CD4-positive, alpha-beta memory T cell (primary cell): Measurements from ENCODE around the gene PDLIM3. TPM values are rescaled to one million over a fixed set of nuclear protein-coding genes. Genes with fewer than 3 reads are reported as not detected.

Experiments used
- CTCF ChIA-PET: fragments of 350-600 bp; sonication (Branson Sonifier 250); formaldehyde crosslinking; loops from one replicate; lab custom pipeline; 2021; ENCODE audit warnings: inconsistent platforms; ENCODE audit not compliant: partially characterized antibody; lab: Charles Lee
- POLR2A ChIA-PET: fragments of 350-600 bp; sonication (Branson Sonifier 250); formaldehyde crosslinking; loops from one replicate; lab custom pipeline; 2021; ENCODE audit not compliant: partially characterized antibody; lab: Charles Lee
- DNase-seq, 5 donors: peaks; one replicate each; pipeline versions ENCODE4 v3.0.0 to v3.0.0-alpha.2; 2020 to 2022; ENCODE audit warnings: mixed read lengths in 1 of 5
- H3K27ac ChIP-seq: one replicate; pipeline ENCODE4 v1.7.0; 2013; ENCODE audit warnings: low read depth, low read length
- H3K27me3 ChIP-seq: 2 replicates; pipeline ENCODE4 v1.7.0; 2013; ENCODE audit warnings: mild to moderate bottlenecking, low read length, moderate library complexity; ENCODE audit not compliant: insufficient read depth
- H3K36me3 ChIP-seq: 2 replicates; pipeline ENCODE4 v1.7.0; 2013; ENCODE audit warnings: mild to moderate bottlenecking, low read length, moderate library complexity; ENCODE audit not compliant: insufficient read depth
- H3K4me1 ChIP-seq: 2 replicates; pipeline ENCODE4 v1.7.0; 2013; ENCODE audit warnings: mild to moderate bottlenecking, low read length, moderate library complexity; ENCODE audit not compliant: insufficient read depth
- H3K4me3 ChIP-seq, 2 donors: one replicate each; pipeline ENCODE4 v1.7.0; 2013; ENCODE audit warnings: low read length in 2 of 2, mild to moderate bottlenecking in 1 of 2
- H3K9me3 ChIP-seq, 2 donors: one replicate each; pipeline ENCODE4 v1.7.0; 2013; ENCODE audit warnings: low read length in 2 of 2, control low read depth in 1 of 2; ENCODE audit not compliant: control insufficient read depth in 1 of 2
- H3K27ac Mint-ChIP-seq, 7 donors: one replicate each; pipeline ENCODE4 v1.8.0; 2020 to 2021; ENCODE audit warnings: mixed read lengths in 7 of 7, mild to moderate bottlenecking in 6 of 7, inconsistent platforms in 3 of 7, moderate library complexity in 3 of 7
- H3K27me3 Mint-ChIP-seq, 2 donors: one replicate each; pipeline ENCODE4 v1.8.0; 2020 to 2021; ENCODE audit warnings: mixed read lengths in 2 of 2
- H3K36me3 Mint-ChIP-seq, 2 donors: one replicate each; pipeline ENCODE4 v1.8.0; 2020 to 2021; ENCODE audit warnings: mixed read lengths in 2 of 2, inconsistent platforms in 1 of 2, mild to moderate bottlenecking in 1 of 2
- H3K4me1 Mint-ChIP-seq, 4 donors: one replicate each; pipeline ENCODE4 v1.8.0; 2020 to 2021; ENCODE audit warnings: mixed read lengths in 4 of 4, mild to moderate bottlenecking in 1 of 4
- H3K4me3 Mint-ChIP-seq, 8 donors: one replicate each; pipeline ENCODE4 v1.8.0; 2020 to 2021; ENCODE audit warnings: mixed read lengths in 8 of 8, mild to moderate bottlenecking in 7 of 8, moderate library complexity in 6 of 8, inconsistent platforms in 3 of 8
- H3K9me3 Mint-ChIP-seq, 8 donors: one replicate each; pipeline ENCODE4 v1.8.0; 2020 to 2021; ENCODE audit warnings: mixed read lengths in 8 of 8, mild to moderate bottlenecking in 5 of 8, inconsistent platforms in 3 of 8, moderate library complexity in 1 of 8
- intact Hi-C: fragments of 100-400 bp; cut with micrococcal nuclease; formaldehyde crosslinking; loops from one replicate; pipeline ENCODE4 v1.15.1; 2023
- polyA plus RNA-seq, 2 donors: library from polyadenylated mRNA; unstranded; fragments of 300-500 nt; fragmentation: Illumina TruSeq; gene quantifications; one replicate each; pipeline ENCODE4 v1.2.3, GENCODE V29; 2021
- total RNA-seq, 2 experiments: library from RNA; stranded (reverse); gene quantifications; one replicate each; pipeline ENCODE4 v1.2.3, GENCODE V29; 2021

The PDLIM3 gene, protein sequence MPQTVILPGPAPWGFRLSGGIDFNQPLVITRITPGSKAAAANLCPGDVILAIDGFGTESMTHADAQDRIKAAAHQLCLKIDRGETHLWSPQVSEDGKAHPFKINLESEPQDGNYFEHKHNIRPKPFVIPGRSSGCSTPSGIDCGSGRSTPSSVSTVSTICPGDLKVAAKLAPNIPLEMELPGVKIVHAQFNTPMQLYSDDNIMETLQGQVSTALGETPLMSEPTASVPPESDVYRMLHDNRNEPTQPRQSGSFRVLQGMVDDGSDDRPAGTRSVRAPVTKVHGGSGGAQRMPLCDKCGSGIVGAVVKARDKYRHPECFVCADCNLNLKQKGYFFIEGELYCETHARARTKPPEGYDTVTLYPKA
- not detected for total RNA-seq
- not detected for polyA plus RNA-seq

DNA sequence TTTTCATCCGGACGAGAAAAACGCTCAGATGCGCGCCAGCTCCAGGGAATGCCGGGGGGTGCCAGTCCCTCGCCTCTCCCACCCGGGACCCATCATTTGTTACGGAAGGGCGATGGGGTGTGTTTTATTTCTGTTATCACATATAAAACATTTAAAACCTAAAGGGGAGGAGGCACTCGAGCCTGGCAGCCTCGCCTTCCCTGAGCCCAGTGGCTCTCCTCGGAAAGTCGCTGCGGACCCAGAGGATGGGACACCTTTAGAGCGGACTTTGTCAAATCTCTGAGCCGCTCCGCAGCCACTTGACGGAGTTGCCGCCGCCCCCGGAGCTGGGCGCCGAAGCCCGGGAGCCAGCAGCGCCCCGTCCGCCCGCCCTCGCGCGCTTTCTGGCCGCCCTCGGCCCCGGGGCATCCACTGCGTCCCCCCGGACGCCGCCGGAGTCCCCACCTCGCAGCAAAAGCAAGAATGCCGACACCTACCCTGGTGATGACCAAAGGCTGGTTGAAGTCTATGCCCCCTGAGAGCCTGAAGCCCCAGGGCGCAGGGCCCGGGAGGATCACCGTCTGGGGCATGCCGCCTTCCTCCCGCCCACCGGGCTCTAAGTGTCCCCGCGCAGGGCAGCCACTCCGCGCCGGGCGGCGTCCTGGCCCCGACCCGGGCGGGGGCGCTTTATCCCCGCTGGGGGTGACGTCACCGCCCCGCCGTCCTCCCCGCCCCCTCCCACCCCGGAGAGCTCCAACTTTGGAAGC is at the start of gene PDLIM3:
Gene PDLIM3 (minus strand): TSS at position 642 of the 746 bp plus-strand sequence. CDS start 73 bp downstream, at position 569.
- intact Hi-C loops, result no loop called here
- no peaks in the 10 kb centered on the region for H3K36me3 ChIP-seq
- no peak within 1 kb of the TSS for H3K27ac ChIP-seq
- H3K27me3 Mint-ChIP-seq, result peaks cover 25 to 34% of the 10 kb centered on the region in 2 donors
- peak within 1 kb of the TSS in 7 of 8 donors; percentile 22 to 80 (median 64) for H3K4me3 Mint-ChIP-seq
- H3K4me1 ChIP-seq, result peaks cover 5% of the 10 kb centered on the region
- no peak within 1 kb of the TSS for H3K27ac Mint-ChIP-seq
- ChIA-PET CTCF (no interaction called here), POLR2A (no interaction called here)
- H3K27me3 ChIP-seq, result peaks cover 21% of the 10 kb centered on the region
- no peaks in the 10 kb centered on the region for H3K9me3 ChIP-seq
- no peak within 1 kb of the TSS for H3K4me3 ChIP-seq
- H3K9me3 Mint-ChIP-seq, result no peaks in the 10 kb centered on the region
- DNase-seq, result no peak
- peaks cover 4 to 11% (median 5%) of the 10 kb centered on the region in 4 donors for H3K4me1 Mint-ChIP-seq
- H3K36me3 Mint-ChIP-seq, result no peaks in the 10 kb centered on the region

DNA sequence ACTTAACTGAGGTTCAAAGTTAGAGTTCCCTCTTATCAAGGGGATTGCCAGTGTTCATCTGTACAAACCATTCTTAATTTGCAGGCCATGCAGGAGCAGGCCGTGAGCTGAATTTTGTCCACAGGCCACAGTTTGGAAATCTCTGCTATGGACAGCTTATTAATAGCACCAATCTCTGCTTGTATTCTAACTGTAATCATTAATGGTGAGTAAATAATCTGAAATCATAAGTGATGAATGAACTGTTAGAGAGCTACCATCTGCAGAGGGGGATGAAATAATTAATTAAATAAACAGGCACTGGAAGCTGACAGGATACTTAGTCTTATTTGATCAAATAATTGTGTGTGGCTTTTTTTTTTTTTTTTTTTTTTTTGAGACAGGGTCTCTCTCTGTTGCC is 48.5 kb upstream of the PDLIM3 start:
- Histone ChIP-seq H3K36me3 (no peaks in the 10 kb centered on the region), H3K4me3 (no peak overlapping the region), H3K27me3 (peaks cover 6% of the 10 kb centered on the region), H3K27ac (no peak overlapping the region), H3K4me1 (peaks cover 9% of the 10 kb centered on the region), H3K9me3 (no peaks in the 10 kb centered on the region)
- Mint-ChIP-seq H3K9me3 (peaks cover 0 to 4% (median 0%) of the 10 kb centered on the region in 8 donors), H3K4me3 (no peak overlapping the region), H3K4me1 (peaks cover 7 to 14% (median 12%) of the 10 kb centered on the region in 4 donors), H3K36me3 (no peaks in the 10 kb centered on the region), H3K27me3 (peaks cover 19 to 30% of the 10 kb centered on the region in 2 donors), H3K27ac (no peak overlapping the region)
- no peak for DNase-seq
- ChIA-PET POLR2A (no interaction called here), CTCF (interaction anchor here (3.1 kb wide), 1 partner anchor 14 kb away, joined by 16 read pairs; no protein-coding TSS in a partner anchor)
- intact Hi-C loops, result no loop called here

DNA sequence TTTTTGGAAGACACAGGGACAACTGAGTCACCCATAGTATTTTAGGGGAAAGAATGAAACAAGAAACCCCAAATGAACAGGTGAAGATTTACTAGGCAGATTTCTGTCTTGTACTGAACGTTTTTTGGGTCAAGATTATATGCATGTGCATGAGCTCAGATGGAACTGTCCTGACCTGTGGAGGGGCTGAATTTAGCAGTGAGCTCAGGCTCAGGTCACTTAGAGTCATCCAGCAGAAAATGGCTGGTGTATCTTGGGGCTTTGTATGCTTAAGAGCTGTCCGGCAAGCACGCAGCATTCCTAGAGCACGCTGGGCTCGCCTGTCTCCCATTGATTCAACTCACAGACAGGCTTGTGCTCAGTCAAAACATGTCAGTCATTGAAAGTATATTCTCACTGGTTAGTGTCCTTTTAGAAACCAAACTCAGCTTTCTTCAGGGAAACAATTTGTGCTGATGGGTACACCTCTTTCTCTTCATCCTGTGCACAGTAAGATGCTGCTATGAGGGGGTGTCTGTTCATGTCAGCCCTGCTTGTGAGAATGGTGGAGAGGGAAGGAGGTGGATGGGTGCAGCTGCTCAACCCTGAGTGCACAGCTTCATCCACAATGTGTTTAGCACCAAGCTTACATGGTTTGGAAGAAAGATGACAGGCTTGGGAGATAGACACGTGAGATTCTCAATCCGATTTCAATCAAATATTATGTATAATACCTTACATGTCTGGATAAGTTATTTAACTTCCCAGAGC is 47.5 kb upstream of the PDLIM3 start:
- peaks cover 17 to 26% of the 10 kb centered on the region in 2 donors for H3K27me3 Mint-ChIP-seq
- peaks cover 2% of the 10 kb centered on the region for H3K27me3 ChIP-seq
- no peaks in the 10 kb centered on the region for H3K9me3 ChIP-seq
- peak overlapping the region in 1 of 7 donors; percentile 9 for H3K27ac Mint-ChIP-seq
- H3K36me3 ChIP-seq, result no peaks in the 10 kb centered on the region
- no peak overlapping the region for H3K4me3 ChIP-seq
- ChIA-PET POLR2A (no interaction called here), CTCF (interaction anchor here (0.8 to 3.1 kb wide), 2 partner anchors 11 to 15 kb away, joined by 3 to 16 read pairs; no protein-coding TSS in a partner anchor)
- H3K4me1 Mint-ChIP-seq, result peaks cover 7 to 12% (median 10%) of the 10 kb centered on the region in 4 donors
- peaks cover 8% of the 10 kb centered on the region for H3K4me1 ChIP-seq
- no peak overlapping the region for H3K4me3 Mint-ChIP-seq
- DNase-seq, result no peak
- no peak overlapping the region for H3K27ac ChIP-seq
- peaks cover 0 to 4% (median 0%) of the 10 kb centered on the region in 8 donors for H3K9me3 Mint-ChIP-seq
- intact Hi-C loops, result no loop called here
- H3K36me3 Mint-ChIP-seq, result no peaks in the 10 kb centered on the region

DNA sequence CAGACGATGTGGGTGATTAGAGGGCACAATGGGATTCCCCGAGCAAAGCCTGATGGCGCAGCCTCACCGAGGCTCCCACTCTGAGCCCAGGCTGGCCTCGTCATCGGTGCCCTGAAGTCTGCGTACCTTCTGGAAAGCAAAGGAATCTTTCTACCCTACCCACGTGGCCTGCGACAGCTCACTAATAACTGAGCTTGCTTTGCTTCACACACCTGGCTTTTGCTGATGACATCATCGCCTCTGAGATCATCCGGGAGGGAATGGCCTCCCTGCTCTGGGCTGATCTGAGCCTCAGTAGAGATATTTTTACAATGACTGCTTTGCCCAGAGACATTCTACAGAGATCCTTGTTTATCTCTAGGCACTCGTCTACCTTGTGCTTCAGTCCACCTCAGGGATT is 45.4 kb upstream of the PDLIM3 start:
- DNase-seq, result no peak
- no peaks in the 10 kb centered on the region for H3K4me1 ChIP-seq
- peaks cover 0 to 3% (median 0%) of the 10 kb centered on the region in 8 donors for H3K9me3 Mint-ChIP-seq
- H3K27me3 Mint-ChIP-seq, result peaks cover 6 to 10% of the 10 kb centered on the region in 2 donors
- CTCF ChIA-PET, result no interaction called here
- H3K27ac ChIP-seq, result no peak overlapping the region
- H3K27ac Mint-ChIP-seq, result no peak overlapping the region
- no peaks in the 10 kb centered on the region for H3K36me3 Mint-ChIP-seq
- no peaks in the 10 kb centered on the region for H3K9me3 ChIP-seq
- H3K4me3 Mint-ChIP-seq, result no peak overlapping the region
- POLR2A ChIA-PET, result no interaction called here
- no peaks in the 10 kb centered on the region for H3K4me1 Mint-ChIP-seq
- H3K4me3 ChIP-seq, result no peak overlapping the region
- H3K36me3 ChIP-seq, result no peaks in the 10 kb centered on the region
- intact Hi-C loops, result no loop called here
- no peaks in the 10 kb centered on the region for H3K27me3 ChIP-seq

DNA sequence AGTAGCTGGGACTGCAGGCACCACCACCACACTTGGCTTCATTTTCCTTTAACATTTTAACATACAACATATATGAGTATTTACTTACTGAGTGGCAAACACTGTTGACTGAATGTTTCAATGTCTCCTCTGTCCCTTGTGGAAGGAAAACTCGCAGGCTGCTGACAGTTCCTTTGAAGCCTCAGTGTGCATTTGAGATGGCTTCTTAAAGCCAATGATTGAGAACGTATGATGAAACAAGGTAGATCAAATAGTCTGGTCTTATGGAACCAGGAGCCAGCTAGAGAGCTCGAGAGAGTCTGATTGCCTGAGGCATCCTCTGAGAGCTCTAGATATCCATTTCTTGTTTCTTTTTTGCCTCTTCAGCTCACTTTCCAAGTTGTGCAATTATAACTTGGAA is 43.0 kb upstream of the PDLIM3 start:
- H3K27me3 Mint-ChIP-seq, result peaks cover 7 to 11% of the 10 kb centered on the region in 2 donors
- CTCF ChIA-PET, result interaction anchor here (1.3 kb wide), 1 partner anchor 20 kb away, joined by 5 read pairs; no protein-coding TSS in a partner anchor

DNA sequence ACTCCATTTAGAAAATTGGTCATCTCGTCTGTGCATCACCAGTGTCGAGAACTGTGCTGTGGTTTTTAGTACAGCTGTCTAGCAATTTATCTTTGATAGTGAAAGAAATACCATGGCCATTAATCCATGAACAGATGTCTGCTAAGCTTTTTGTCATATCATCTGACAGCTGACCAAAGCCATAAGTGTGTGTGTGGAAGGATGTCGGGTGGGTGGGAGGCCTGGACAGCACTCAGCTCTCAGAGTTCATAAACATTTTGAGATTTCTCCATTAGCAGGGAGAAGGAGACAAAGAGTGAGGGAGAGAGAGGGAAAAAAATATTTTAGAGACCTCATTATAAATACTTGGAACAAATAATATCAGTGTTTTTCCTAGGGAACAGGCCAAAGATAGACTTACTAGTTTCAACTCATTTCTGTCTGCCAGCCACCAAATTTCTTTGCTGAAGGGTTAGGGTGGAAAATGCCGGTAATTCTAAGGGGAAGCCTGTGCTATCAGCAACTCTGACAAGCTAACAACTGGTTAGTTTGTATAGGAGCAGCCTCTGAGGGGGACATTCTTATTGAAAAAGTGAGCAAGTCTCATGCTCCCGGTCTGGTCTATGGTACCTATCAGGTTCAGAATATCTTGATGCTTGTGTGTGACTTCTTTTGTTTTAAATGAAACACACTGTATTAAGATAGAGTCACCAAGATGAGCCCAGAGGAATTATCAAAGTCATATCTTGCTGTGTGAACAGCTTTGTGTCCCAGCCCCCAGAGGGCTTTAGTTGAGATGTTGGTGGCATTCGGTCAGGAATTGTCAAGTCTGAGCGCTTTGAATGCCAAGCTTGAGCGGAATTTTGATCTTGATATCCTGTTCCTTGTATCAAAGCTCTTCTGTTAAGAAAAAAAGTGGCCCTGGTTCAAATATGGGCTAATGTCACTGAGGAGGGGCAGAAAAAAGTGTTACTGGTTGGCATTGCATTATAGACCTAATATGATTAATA is 41.9 kb upstream of the PDLIM3 start:
- Histone ChIP-seq H3K36me3 (no peaks in the 10 kb centered on the region), H3K27ac (no peak overlapping the region), H3K4me3 (no peak overlapping the region), H3K9me3 (no peaks in the 10 kb centered on the region), H3K4me1 (no peaks in the 10 kb centered on the region), H3K27me3 (no peaks in the 10 kb centered on the region)
- Mint-ChIP-seq H3K9me3 (peaks cover 0 to 3% (median 0%) of the 10 kb centered on the region in 8 donors), H3K36me3 (no peaks in the 10 kb centered on the region), H3K27me3 (peaks cover 4 to 11% of the 10 kb centered on the region in 2 donors), H3K27ac (no peak overlapping the region), H3K4me1 (no peaks in the 10 kb centered on the region), H3K4me3 (no peak overlapping the region)
- intact Hi-C loops, result no loop called here
- CTCF ChIA-PET, result interaction anchor here (0.8 kb wide), 1 partner anchor 21 kb away, joined by 4 read pairs; no protein-coding TSS in a partner anchor
- POLR2A ChIA-PET, result no interaction called here
- no peak for DNase-seq

More for the DNA sequence above, 43.0 kb upstream of the PDLIM3 start:
- no peak overlapping the region for H3K4me3 Mint-ChIP-seq
- POLR2A ChIA-PET, result no interaction called here
- intact Hi-C loops, result no loop called here
- Histone ChIP-seq H3K9me3 (no peaks in the 10 kb centered on the region), H3K36me3 (no peaks in the 10 kb centered on the region), H3K4me1 (no peaks in the 10 kb centered on the region), H3K27me3 (no peaks in the 10 kb centered on the region), H3K27ac (no peak overlapping the region), H3K4me3 (no peak overlapping the region)
- no peak overlapping the region for H3K27ac Mint-ChIP-seq
- H3K4me1 Mint-ChIP-seq, result no peaks in the 10 kb centered on the region
- no peaks in the 10 kb centered on the region for H3K36me3 Mint-ChIP-seq
- DNase-seq, result no peak
- peaks cover 0 to 3% (median 0%) of the 10 kb centered on the region in 8 donors for H3K9me3 Mint-ChIP-seq
